Stimulated activated CD8-positive, alpha-beta memory T cell treated with anti-CD3 and anti-CD28 coated beads, Interleukin-7, amount 100 ng/mL, for 1 hour (primary cell): ENCODE results near the gene RAB3IL1.

Source experiments
- DNase-seq, 2 donors: peaks; one replicate each; pipeline ENCODE4 v3.0.0-alpha.2; 2020; ENCODE audit warnings: low read depth in 2 of 2

Gene RAB3IL1

GRCh38 chr11:61847914-61848581 is 69.3 kb downstream of the RAB3IL1 start:
- no peak for DNase-seq
